ENCODE results near the gene PRDX5. TPM values are rescaled to one million over a fixed set of nuclear protein-coding genes. Genes with fewer than 3 reads are reported as not detected.

PRDX5 gene
- total RNA-seq, 2 experiments from 2014 or later, result 177 to 217 TPM

DNA sequence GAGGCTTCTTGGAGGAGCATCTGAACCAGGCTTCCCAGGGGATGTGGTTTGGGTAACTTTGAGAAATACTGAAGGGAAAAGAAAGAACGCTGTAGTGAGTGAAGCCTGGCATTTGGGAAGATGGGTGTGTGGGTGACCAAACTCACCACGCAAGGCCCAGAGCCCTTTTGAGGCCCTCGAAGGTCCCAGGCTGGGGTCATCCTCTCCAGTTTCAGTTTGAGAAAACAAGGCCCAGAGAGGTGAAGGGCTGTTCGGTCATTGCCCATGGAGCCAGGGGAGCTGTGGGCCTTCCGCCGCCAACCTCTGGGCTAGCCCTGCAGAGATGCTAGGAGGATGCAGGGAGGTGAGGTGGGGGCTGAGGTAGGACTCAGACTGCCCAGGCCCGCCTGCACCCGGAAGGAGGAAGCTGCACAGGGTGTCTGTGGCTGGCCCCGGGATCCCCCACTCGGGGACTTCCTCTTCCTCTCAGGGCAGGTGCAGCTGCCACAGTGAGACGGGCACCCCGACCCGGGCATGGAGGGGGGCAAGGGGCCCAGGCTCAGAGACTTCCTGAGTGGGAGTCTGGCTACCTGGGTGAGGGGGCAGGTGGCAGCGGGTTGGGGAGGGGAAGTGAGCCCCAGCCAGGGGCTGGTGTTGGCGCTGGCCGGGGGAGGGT is 22.0 kb downstream of the PRDX5 start, which contains the start of gene CCDC88B:
TSS of gene CCDC88B (plus strand) at position 451 of the 655 bp plus-strand sequence. CDS start at position 514, 63 bp downstream.
- POLR2A ChIA-PET, result interaction anchor here (1.2 to 3.6 kb wide), 2 partner anchors 15 to 23 kb away, joined by 5 to 22 read pairs; partner anchors contain the start of genes PRDX5 and TRMT112
- H3K4me2 ChIP-seq (ENCODE audit: low read length), result peak within 1 kb of the TSS; percentile 90
- BruUV-seq (replicated peaks), result no TSS peak

DNA sequence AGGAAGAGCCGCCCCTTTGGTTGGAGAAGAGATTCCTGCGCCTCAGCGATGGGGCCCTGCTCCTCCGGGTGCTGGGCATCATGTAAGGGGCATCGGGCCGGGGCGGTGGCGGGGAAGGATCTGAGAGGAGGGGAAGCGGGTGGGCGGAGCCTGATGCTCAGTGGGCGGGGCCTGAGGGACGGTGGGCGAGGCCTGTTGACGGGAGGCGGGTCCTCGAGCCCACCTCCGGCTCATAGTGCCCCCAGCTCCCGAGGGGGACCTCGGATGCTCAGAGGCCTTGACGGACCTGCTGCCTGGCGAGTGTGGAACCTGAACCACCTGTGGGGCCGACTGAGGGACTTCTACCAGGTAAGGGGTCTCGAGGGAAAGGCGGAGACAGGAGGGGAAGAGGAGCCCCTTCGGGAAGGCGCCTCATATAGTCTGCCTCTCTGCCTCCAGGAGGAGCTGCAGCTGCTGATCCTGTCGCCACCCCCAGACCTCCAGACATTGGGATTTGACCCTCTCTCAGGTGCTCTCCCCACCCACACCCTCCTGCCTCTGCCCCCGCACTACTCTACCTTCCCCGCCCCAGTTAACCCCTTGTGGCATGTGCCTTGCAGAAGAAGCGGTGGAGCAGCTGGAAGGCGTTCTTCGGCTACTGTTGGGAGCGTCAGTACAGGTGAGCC is 22.9 kb downstream of the PRDX5 start:
- no peaks in the 10 kb centered on the region for H3K9me3 ChIP-seq (ENCODE audit: low read length)
- peaks cover 33% of the 10 kb centered on the region for H3K36me3 ChIP-seq (ENCODE audit: insufficient read depth, low read length)
- H3K9me2 ChIP-seq (ENCODE audit: insufficient read depth, low read length), result no peaks in the 10 kb centered on the region
- peak overlapping the region; percentile 26; the same call in 1 of the 2 replicates for H2AFZ ChIP-seq (ENCODE audit: low read length)
- peaks cover 10% of the 10 kb centered on the region; the same call in 1 of the 2 replicates for H3K79me2 ChIP-seq (ENCODE audit: insufficient read depth, low read depth, low read length)
- TF ChIP-seq, protein P1, sequence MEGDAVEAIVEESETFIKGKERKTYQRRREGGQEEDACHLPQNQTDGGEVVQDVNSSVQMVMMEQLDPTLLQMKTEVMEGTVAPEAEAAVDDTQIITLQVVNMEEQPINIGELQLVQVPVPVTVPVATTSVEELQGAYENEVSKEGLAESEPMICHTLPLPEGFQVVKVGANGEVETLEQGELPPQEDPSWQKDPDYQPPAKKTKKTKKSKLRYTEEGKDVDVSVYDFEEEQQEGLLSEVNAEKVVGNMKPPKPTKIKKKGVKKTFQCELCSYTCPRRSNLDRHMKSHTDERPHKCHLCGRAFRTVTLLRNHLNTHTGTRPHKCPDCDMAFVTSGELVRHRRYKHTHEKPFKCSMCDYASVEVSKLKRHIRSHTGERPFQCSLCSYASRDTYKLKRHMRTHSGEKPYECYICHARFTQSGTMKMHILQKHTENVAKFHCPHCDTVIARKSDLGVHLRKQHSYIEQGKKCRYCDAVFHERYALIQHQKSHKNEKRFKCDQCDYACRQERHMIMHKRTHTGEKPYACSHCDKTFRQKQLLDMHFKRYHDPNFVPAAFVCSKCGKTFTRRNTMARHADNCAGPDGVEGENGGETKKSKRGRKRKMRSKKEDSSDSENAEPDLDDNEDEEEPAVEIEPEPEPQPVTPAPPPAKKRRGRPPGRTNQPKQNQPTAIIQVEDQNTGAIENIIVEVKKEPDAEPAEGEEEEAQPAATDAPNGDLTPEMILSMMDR (conservative IDR thresholded peaks at IDR 0.05; ENCODE audit: low read length), result peak; percentile 45; the same call in 1 of the 2 replicates
- no peak for TF ChIP-seq EZH2phosphoT487 (IDR thresholded peaks at IDR 0.05; ENCODE audit: borderline replicate concordance, low read depth, low read length)
- CTCF ChIA-PET (ENCODE audit: unreplicated experiment), result interaction anchor here (0.5 to 1.4 kb wide), 3 partner anchors 19 to 438 kb away, joined by 3 to 5 read pairs (median 3); partner anchors contain the start of gene PRDX5
- H3K4me2 ChIP-seq (ENCODE audit: low read length), result peak overlapping the region; percentile 90
- H4K20me1 ChIP-seq (ENCODE audit: insufficient read depth, low read length), result no peaks in the 10 kb centered on the region
- H3K4me1 ChIP-seq (ENCODE audit: insufficient read depth, low read length, poor library complexity, severe bottlenecking), result peaks cover 49% of the 10 kb centered on the region
- peak overlapping the region; percentile 74 for H3K4me3 ChIP-seq (ENCODE audit: low read depth, low read length, poor library complexity, severe bottlenecking)
- POLR2A ChIA-PET, result interaction anchor here (1.2 to 3.6 kb wide), 2 partner anchors 14 to 24 kb away, joined by 5 to 22 read pairs; partner anchors contain the start of genes PRDX5 and TRMT112
- DNase-seq (ENCODE audit: low spot score), result peak; percentile 78
- intact Hi-C loops (cut with micrococcal nuclease; ENCODE audit: unreplicated experiment), result loop anchor here (1.0 to 2.0 kb wide), 3 partner anchors 22 to 70 kb away; partner anchors contain the start of genes ESRRA and PRDX5
- TSS peak; percentile 94 for BruUV-seq (replicated peaks)
- H3K27ac ChIP-seq (ENCODE audit: low read depth, low read length, poor library complexity, severe bottlenecking), result peak overlapping the region; percentile 80

More for the DNA sequence above, 22.0 kb downstream of the PRDX5 start, which contains the start of gene CCDC88B:
- intact Hi-C loops (cut with micrococcal nuclease; ENCODE audit: unreplicated experiment), result loop anchor here (1.0 to 2.0 kb wide), 3 partner anchors 21 to 69 kb away; partner anchors contain the start of genes ESRRA and PRDX5
- Histone ChIP-seq H3K36me3 (ENCODE audit: insufficient read depth, low read length) (peaks cover 25% of the 10 kb centered on the region), H3K9me3 (ENCODE audit: low read length) (no peaks in the 10 kb centered on the region), H3K9me2 (ENCODE audit: insufficient read depth, low read length) (no peaks in the 10 kb centered on the region), H2AFZ (ENCODE audit: low read length) (peak within 1 kb of the TSS; percentile 26; the same call in 1 of the 2 replicates), H3K4me3 (ENCODE audit: low read depth, low read length, poor library complexity, severe bottlenecking) (peak within 1 kb of the TSS; percentile 74), H3K27ac (ENCODE audit: low read depth, low read length, poor library complexity, severe bottlenecking) (peak within 1 kb of the TSS; percentile 80), H4K20me1 (ENCODE audit: insufficient read depth, low read length) (no peaks in the 10 kb centered on the region), H3K79me2 (ENCODE audit: insufficient read depth, low read depth, low read length) (peaks cover 10% of the 10 kb centered on the region; the same call in 1 of the 2 replicates), H3K4me1 (ENCODE audit: insufficient read depth, low read length, poor library complexity, severe bottlenecking) (peaks cover 57% of the 10 kb centered on the region)
- CTCF ChIA-PET (ENCODE audit: unreplicated experiment), result no interaction called here
- peak; percentile 92 for DNase-seq (ENCODE audit: low spot score)
- TF ChIP-seq EZH2phosphoT487 (IDR thresholded peaks at IDR 0.05; ENCODE audit: borderline replicate concordance, low read depth, low read length), result no peak
- TF ChIP-seq, protein P1 (conservative IDR thresholded peaks at IDR 0.05; ENCODE audit: low read length), result no peak
